SK-N-SH treated with all-trans-retinoic acid at 6 μM for 48 hours (cell line): ENCODE measurements around the gene MAP3K20.

Source experiments
- ISL1 ChIP-seq: fragments of 250-450 bp; sonication (Bioruptor Pico); IDR thresholded peaks from 2 replicates; pipeline ENCODE4 v2.1.2; 2022; ENCODE audit warnings: mild to moderate bottlenecking, moderate library complexity
- OSR1 ChIP-seq: fragments of 250-450 bp; sonication (Bioruptor Pico); IDR thresholded peaks from 2 replicates; pipeline ENCODE4 v1.8.0; 2022; ENCODE audit warnings: moderate library complexity, mild to moderate bottlenecking, inconsistent platforms
- TOX ChIP-seq: fragments of 250-450 bp; sonication (Bioruptor Pico); IDR thresholded peaks from 2 replicates; pipeline ENCODE4 v1.8.0; 2021; ENCODE audit warnings: mild to moderate bottlenecking, moderate library complexity, borderline replicate concordance
- ZC3H10 ChIP-seq: fragments of 250-450 bp; sonication (Bioruptor Pico); IDR thresholded peaks from 2 replicates; pipeline ENCODE4 v1.5.1; 2021; ENCODE audit warnings: mild to moderate bottlenecking, moderate library complexity
- ZFP3 ChIP-seq: fragments of 250-450 bp; sonication (Bioruptor Pico); IDR thresholded peaks from 2 replicates; pipeline ENCODE4 v1.5.0; 2020; ENCODE audit warnings: mild to moderate bottlenecking, moderate library complexity
- ZFP30 ChIP-seq: fragments of 450-650 bp; formaldehyde crosslinking; IDR thresholded peaks from 2 replicates; pipeline ENCODE4 v1.5.0; 2022; ENCODE audit warnings: mild to moderate bottlenecking, moderate library complexity
- ZNF8 ChIP-seq: fragments of 450-650 bp; formaldehyde crosslinking; IDR thresholded peaks from 2 replicates; pipeline ENCODE4 v1.5.0; 2020; ENCODE audit warnings: mild to moderate bottlenecking, moderate library complexity

DNA sequence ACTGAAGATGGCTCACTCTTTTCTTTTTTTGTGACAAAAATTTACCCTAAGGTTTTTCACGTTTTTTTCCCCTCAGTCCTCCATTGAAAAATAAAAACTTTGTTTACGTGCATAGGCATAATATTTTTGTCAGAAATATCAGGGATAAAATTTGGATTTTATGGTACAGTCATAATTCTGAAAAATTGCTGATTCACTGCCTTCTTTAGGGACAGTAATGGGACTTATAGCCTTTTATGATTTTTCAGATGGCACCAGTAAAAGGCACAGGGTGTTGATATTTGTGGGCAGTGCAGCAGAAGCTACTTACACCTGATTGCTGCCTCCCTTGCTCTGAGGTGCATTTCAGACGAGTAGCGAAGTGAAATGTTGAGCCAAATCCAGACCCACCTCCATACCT, 139.7 kb downstream of the MAP3K20 start:
- TF ChIP-seq ZFP3 (CRISPR knock-in tag), result no peak
- no peak for TF ChIP-seq ZNF8 (CRISPR knock-in tag)
- no peak for TF ChIP-seq TOX
- no peak for TF ChIP-seq ZFP30 (CRISPR knock-in tag)
- TF ChIP-seq ISL1 (CRISPR knock-in tag), result no peak
- TF ChIP-seq OSR1 (CRISPR knock-in tag), result no peak
- TF ChIP-seq ZC3H10 (CRISPR knock-in tag), result no peak
